Glutamatergic neuron (in vitro differentiated cells): ENCODE measurements around the gene MYLK2. TPM values are rescaled to one million over a fixed set of nuclear protein-coding genes. Genes with fewer than 3 reads are reported as not detected.

ENCODE experiments used
- DNase-seq: peaks from one replicate; pipeline ENCODE4 v3.0.0; 2022
- H3K27ac Mint-ChIP-seq: one replicate; pipeline ENCODE4 v1.8.0; 2020; ENCODE audit warnings: mild to moderate bottlenecking, mixed read lengths, inconsistent platforms; ENCODE audit not compliant: unreplicated experiment
- H3K27me3 Mint-ChIP-seq: one replicate; pipeline ENCODE4 v1.8.0; 2020; ENCODE audit warnings: mild to moderate bottlenecking, moderate library complexity, mixed read lengths, inconsistent platforms; ENCODE audit not compliant: unreplicated experiment
- H3K36me3 Mint-ChIP-seq: one replicate; pipeline ENCODE4 v1.8.0; 2020; ENCODE audit warnings: mild to moderate bottlenecking, mixed read lengths, inconsistent platforms; ENCODE audit not compliant: unreplicated experiment
- H3K4me1 Mint-ChIP-seq: one replicate; pipeline ENCODE4 v1.8.0; 2020; ENCODE audit warnings: mild to moderate bottlenecking, low read depth, mixed read lengths, inconsistent platforms; ENCODE audit not compliant: unreplicated experiment
- H3K4me3 Mint-ChIP-seq: one replicate; pipeline ENCODE4 v1.8.0; 2020; ENCODE audit warnings: mild to moderate bottlenecking, mixed read lengths, inconsistent platforms; ENCODE audit not compliant: unreplicated experiment
- H3K9me3 Mint-ChIP-seq: one replicate; pipeline ENCODE4 v1.8.0; 2020; ENCODE audit warnings: mild to moderate bottlenecking, moderate library complexity, mixed read lengths, inconsistent platforms; ENCODE audit not compliant: unreplicated experiment
- total RNA-seq: library from RNA; stranded (reverse); fragmentation: NEBNext Ultra II Directional; extraction: Animal tissue kit (Norgen Biotek cat#: 25700); gene quantifications from one replicate; pipeline ENCODE4 v1.2.1, GENCODE V29; 2021; ENCODE audit not compliant: unreplicated experiment
- TF ChIP-seq, protein P1 (sequence below): fragments of 200-600 bp; sonication (generic); IDR thresholded peaks from one replicate; pipeline ENCODE4 v1.5.0; 2021; ENCODE audit not compliant: partially characterized antibody, unreplicated experiment

The MYLK2 gene
- total RNA-seq, 1 donor from 2014 or later, result 0.69 TPM

DNA sequence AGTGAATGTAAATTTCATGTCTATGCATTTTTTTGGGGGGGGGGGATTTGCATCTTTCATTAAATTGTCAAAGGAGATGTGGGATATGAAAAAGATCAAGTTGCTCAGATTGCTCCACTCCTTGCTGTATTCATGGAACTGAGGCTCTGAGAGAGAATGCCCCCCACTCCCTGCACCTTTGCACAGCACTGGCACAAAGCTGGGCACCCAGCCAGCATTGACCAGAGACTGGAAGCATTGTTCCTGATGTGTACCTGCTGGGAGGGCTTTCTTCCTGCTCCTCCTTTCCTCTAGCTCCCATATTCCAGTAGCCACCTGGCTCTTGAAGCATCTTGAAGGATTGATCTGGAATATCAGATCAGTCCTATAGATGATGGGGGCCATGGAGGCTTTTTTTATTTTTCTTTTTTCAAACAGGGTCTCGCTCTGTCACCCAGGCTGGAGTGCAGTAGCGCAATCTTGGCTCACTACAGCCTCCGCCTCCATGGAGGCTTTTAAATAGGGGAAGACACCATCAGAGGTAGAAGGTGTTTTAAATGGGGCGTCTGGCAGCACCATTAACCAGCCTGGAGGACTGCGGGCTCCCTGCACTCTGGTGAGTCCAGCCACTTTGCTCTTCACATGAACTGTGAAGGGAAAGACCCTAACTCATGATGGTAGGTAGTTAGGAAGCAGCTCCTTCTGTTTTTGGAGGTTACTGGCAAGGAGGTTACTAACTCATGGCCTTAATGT, 40.3 kb downstream of the MYLK2 start:
- Mint-ChIP-seq H3K9me3 (peaks cover 21% of the 10 kb centered on the region), H3K4me3 (peak overlapping the region; percentile 53), H3K4me1 (peaks cover 27% of the 10 kb centered on the region), H3K27ac (no peak overlapping the region), H3K36me3 (no peaks in the 10 kb centered on the region), H3K27me3 (peaks cover 28% of the 10 kb centered on the region)
- peak; percentile 23 for DNase-seq
- TF ChIP-seq, protein P1, sequence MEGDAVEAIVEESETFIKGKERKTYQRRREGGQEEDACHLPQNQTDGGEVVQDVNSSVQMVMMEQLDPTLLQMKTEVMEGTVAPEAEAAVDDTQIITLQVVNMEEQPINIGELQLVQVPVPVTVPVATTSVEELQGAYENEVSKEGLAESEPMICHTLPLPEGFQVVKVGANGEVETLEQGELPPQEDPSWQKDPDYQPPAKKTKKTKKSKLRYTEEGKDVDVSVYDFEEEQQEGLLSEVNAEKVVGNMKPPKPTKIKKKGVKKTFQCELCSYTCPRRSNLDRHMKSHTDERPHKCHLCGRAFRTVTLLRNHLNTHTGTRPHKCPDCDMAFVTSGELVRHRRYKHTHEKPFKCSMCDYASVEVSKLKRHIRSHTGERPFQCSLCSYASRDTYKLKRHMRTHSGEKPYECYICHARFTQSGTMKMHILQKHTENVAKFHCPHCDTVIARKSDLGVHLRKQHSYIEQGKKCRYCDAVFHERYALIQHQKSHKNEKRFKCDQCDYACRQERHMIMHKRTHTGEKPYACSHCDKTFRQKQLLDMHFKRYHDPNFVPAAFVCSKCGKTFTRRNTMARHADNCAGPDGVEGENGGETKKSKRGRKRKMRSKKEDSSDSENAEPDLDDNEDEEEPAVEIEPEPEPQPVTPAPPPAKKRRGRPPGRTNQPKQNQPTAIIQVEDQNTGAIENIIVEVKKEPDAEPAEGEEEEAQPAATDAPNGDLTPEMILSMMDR, result no peak

DNA sequence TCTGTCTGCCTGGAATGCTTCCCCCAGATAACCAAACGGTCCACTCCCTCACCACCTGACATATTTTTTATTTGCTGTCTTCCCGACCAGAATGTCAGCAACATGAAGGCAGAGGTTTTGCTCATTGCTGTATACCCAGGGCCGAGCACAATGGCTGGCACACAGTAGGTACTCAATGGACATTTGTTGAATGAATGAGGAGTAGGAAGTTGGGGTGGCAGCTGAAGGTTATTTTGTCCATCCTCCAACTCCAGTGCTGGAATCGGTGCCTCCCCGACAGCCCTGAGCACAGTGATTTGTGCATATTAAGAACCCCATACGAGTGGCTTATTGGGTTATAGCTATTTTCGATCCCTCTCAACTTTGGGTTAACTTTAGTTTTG, 40.8 kb downstream of the MYLK2 start:
- Mint-ChIP-seq H3K27me3 (peaks cover 29% of the 10 kb centered on the region), H3K36me3 (no peaks in the 10 kb centered on the region), H3K27ac (peak overlapping the region; percentile 83), H3K9me3 (peaks cover 22% of the 10 kb centered on the region), H3K4me1 (peaks cover 27% of the 10 kb centered on the region), H3K4me3 (peak overlapping the region; percentile 86)
- DNase-seq, result peak; percentile 9
- TF ChIP-seq, protein P1, result no peak

DNA sequence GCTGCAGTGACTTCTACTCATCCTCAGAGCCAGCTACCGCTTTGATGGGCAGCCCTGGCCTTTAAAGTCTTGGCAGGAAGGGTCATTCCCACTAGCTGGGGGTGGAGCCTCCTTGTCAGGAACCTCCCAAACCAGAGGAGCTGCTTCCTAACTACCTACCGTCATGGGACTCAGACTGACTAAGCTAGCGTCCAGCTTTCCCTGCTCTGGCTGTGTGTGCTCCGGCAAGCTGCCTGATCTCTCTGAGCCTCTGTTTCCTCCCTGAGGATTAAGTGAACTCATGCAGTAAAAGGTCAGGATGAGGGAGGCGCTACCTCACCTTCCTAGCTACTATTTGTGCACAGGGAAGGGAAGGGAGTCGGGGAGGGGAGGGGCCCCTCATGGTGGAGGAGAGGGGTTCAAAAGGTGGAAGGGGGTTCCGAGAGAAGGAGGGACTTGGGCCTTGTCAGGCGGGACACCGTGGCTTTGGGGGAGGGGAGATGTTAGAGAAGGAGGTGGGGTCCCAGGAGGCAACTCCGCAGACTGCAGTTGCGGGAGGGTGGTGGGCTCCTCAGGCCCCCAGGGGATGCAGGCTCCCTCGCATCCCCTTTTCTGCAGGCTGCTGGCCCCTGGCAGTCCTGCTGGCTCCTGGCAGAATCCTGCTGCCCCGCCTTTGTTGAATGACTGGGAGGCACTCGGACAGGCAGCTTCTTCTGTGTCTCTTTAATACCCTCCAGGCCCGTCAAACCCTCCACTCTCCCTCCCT, 41.4 kb downstream of the MYLK2 start:
- Mint-ChIP-seq H3K36me3 (no peaks in the 10 kb centered on the region), H3K27me3 (peaks cover 31% of the 10 kb centered on the region), H3K4me3 (peak overlapping the region; percentile 86), H3K9me3 (peaks cover 24% of the 10 kb centered on the region), H3K27ac (peak overlapping the region; percentile 83), H3K4me1 (peaks cover 27% of the 10 kb centered on the region)
- DNase-seq, result peak; percentile 54
- TF ChIP-seq, protein P1, result no peak

DNA sequence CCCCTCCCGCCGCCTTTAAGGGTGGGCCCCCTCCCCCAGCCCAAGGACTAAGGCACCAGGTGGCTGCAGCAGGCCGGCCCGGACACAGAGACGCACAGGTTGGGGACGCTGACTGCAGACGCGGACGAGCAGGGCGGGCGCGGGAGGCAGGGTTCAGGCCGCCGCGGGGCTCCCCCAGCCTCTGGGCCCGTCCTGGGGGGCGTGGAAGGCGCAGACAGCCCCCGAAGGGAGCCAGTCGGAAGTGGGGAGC, 41.9 kb downstream of the MYLK2 start:
- H3K4me3 Mint-ChIP-seq, result peak overlapping the region; percentile 86
- peak; percentile 93 for DNase-seq
- TF ChIP-seq, protein P1, result peak; percentile 29
- H3K27ac Mint-ChIP-seq, result peak overlapping the region; percentile 83
- peaks cover 31% of the 10 kb centered on the region for H3K27me3 Mint-ChIP-seq
- H3K9me3 Mint-ChIP-seq, result peaks cover 24% of the 10 kb centered on the region
- no peaks in the 10 kb centered on the region for H3K36me3 Mint-ChIP-seq
- H3K4me1 Mint-ChIP-seq, result peaks cover 27% of the 10 kb centered on the region
